ENCODE measurements around the gene ALG2. TPM values are rescaled to one million over a fixed set of nuclear protein-coding genes. Genes with fewer than 3 reads are reported as not detected.

ALG2 gene
- total RNA-seq, 1 experiment from 2014 or later: 30.1 TPM

DNA sequence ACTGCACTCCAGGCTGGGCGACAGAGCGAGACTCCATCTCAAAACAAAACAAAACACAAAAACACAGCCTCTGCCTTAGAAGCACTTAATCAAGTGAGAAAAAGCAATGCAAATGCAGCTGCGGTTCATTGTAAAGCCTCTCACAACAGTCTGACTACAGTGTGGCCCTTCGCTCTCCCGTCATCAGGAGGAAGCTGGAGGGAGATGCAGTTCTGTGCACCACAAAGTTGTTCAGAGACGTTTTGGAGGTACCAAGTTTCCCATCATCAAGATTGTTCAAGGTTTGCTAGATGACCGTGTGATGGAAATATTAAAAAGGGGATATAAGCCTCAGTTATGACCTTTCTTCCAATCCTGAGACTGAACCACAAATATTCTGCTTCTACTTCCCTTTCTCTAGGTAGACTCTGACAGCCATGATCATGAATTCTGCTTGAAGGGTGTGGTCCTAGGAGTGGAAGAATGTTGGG is 41.2 kb upstream of the ALG2 start:
- BruUV-seq (replicated peaks): no TSS peak
- POLR2A ChIA-PET (ENCODE audit: low non-redundant PET): no interaction called here
- no peak for DNase-seq (ENCODE audit: low spot score)
- H3K27me3 ChIP-seq (replicated peaks; ENCODE audit: insufficient read depth, low read depth, low read length, poor library complexity): no peaks in the 10 kb centered on the region
- no peak overlapping the region for H3K27ac ChIP-seq (ENCODE audit: low read depth, low read length, poor library complexity, severe bottlenecking)
- intact Hi-C loops (cut with micrococcal nuclease; ENCODE audit: unreplicated experiment): loop anchor here (10.0 kb wide), 4 partner anchors 78 to 1062 kb away; no protein-coding TSS in a partner anchor
- no peak overlapping the region for H3K4me3 ChIP-seq (ENCODE audit: low read depth, low read length, poor library complexity, severe bottlenecking)
- TF ChIP-seq EZH2 (IDR thresholded peaks at IDR 0.05; ENCODE audit: borderline replicate concordance, low read depth, low read length, poor library complexity, severe bottlenecking): no peak
- TF ChIP-seq, protein P1, sequence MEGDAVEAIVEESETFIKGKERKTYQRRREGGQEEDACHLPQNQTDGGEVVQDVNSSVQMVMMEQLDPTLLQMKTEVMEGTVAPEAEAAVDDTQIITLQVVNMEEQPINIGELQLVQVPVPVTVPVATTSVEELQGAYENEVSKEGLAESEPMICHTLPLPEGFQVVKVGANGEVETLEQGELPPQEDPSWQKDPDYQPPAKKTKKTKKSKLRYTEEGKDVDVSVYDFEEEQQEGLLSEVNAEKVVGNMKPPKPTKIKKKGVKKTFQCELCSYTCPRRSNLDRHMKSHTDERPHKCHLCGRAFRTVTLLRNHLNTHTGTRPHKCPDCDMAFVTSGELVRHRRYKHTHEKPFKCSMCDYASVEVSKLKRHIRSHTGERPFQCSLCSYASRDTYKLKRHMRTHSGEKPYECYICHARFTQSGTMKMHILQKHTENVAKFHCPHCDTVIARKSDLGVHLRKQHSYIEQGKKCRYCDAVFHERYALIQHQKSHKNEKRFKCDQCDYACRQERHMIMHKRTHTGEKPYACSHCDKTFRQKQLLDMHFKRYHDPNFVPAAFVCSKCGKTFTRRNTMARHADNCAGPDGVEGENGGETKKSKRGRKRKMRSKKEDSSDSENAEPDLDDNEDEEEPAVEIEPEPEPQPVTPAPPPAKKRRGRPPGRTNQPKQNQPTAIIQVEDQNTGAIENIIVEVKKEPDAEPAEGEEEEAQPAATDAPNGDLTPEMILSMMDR (conservative IDR thresholded peaks at IDR 0.05; ENCODE audit: low read depth, low read length): no peak
- CTCF ChIA-PET: no interaction called here
- peaks cover 14% of the 10 kb centered on the region for H3K4me1 ChIP-seq (ENCODE audit: insufficient read depth, low read length, poor library complexity, severe bottlenecking)
- H3K9me3 ChIP-seq (ENCODE audit: low read depth, low read length, poor library complexity, severe bottlenecking): no peaks in the 10 kb centered on the region
- no peaks in the 10 kb centered on the region for H3K36me3 ChIP-seq (ENCODE audit: insufficient read depth, low read length, poor library complexity, severe bottlenecking)

DNA sequence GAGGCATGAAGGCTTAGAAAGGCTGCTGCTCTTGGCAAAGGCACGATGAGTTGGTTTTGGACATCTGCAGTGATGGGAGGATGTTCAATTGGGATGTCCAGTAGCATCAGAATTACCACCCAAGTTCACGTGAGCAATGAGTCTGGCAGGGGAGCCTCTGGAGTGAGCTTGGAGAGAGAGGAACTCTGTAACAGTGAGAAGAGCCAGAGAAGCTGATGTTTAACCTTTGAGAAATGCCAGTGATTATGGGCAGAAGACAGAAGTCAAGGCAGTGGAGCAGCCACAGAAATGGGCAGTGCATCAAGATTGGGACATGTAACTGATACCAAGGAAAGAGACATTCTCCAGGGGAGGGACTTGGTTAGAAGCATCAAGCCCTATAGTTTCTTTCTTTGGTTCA is 40.2 kb upstream of the ALG2 start:
- Histone ChIP-seq H3K36me3 (ENCODE audit: insufficient read depth, low read length, poor library complexity, severe bottlenecking) (no peaks in the 10 kb centered on the region), H3K9me3 (ENCODE audit: low read depth, low read length, poor library complexity, severe bottlenecking) (no peaks in the 10 kb centered on the region), H3K27me3 (replicated peaks; ENCODE audit: insufficient read depth, low read depth, low read length, poor library complexity) (no peaks in the 10 kb centered on the region), H3K27ac (ENCODE audit: low read depth, low read length, poor library complexity, severe bottlenecking) (no peak overlapping the region), H3K4me3 (ENCODE audit: low read depth, low read length, poor library complexity, severe bottlenecking) (no peak overlapping the region), H3K4me1 (ENCODE audit: insufficient read depth, low read length, poor library complexity, severe bottlenecking) (peaks cover 13% of the 10 kb centered on the region)
- POLR2A ChIA-PET (ENCODE audit: low non-redundant PET): no interaction called here
- CTCF ChIA-PET: no interaction called here
- TF ChIP-seq, protein P1 (conservative IDR thresholded peaks at IDR 0.05; ENCODE audit: low read depth, low read length): no peak
- no peak for TF ChIP-seq EZH2 (IDR thresholded peaks at IDR 0.05; ENCODE audit: borderline replicate concordance, low read depth, low read length, poor library complexity, severe bottlenecking)
- BruUV-seq (replicated peaks): no TSS peak
- DNase-seq (ENCODE audit: low spot score): no peak
- intact Hi-C loops (cut with micrococcal nuclease; ENCODE audit: unreplicated experiment): loop anchor here (10.0 kb wide), 4 partner anchors 77 to 1063 kb away; no protein-coding TSS in a partner anchor

DNA sequence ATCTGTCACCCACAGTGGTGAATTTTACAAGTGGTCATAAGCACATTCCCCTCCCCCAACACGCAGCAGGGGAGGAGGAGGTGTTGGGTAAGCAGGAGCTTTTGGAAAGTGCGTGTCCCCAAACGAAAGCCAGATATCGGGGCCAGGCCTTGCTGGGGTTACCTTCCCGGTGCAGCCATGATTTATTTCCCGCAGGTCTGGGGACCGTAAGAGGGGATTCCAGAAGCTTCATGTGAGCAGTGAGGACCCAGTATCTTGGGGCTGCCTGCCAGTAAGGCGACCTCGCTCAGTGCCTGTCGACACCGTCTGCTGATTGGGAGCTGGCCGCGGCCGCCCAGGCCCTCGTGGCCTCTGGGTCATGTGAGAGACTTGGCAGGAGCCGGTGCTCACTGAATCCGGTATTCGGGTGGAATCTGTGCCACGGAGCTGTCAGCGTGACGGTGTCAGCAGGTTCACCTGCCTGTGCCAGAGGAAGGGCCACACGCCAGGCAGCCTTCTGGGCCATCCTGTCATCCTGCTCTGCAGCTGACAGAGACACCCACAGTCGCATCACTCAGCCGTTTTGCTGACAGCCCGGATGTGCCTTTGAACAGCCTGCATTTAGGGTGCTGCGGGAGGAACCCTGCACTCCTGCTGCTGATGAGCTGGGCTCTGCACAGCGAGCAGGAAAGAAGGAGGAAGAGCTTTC is 37.6 kb upstream of the ALG2 start:
- Histone ChIP-seq H3K27ac (ENCODE audit: low read depth, low read length, poor library complexity, severe bottlenecking) (no peak overlapping the region), H3K4me3 (ENCODE audit: low read depth, low read length, poor library complexity, severe bottlenecking) (no peak overlapping the region), H3K36me3 (ENCODE audit: insufficient read depth, low read length, poor library complexity, severe bottlenecking) (no peaks in the 10 kb centered on the region), H3K4me1 (ENCODE audit: insufficient read depth, low read length, poor library complexity, severe bottlenecking) (no peaks in the 10 kb centered on the region), H3K9me3 (ENCODE audit: low read depth, low read length, poor library complexity, severe bottlenecking) (no peaks in the 10 kb centered on the region), H3K27me3 (replicated peaks; ENCODE audit: insufficient read depth, low read depth, low read length, poor library complexity) (no peaks in the 10 kb centered on the region)
- no TSS peak for BruUV-seq (replicated peaks)
- intact Hi-C loops (cut with micrococcal nuclease; ENCODE audit: unreplicated experiment): no loop called here
- POLR2A ChIA-PET (ENCODE audit: low non-redundant PET): no interaction called here
- no peak for DNase-seq (ENCODE audit: low spot score)
- CTCF ChIA-PET: no interaction called here
- TF ChIP-seq EZH2 (IDR thresholded peaks at IDR 0.05; ENCODE audit: borderline replicate concordance, low read depth, low read length, poor library complexity, severe bottlenecking): no peak
- TF ChIP-seq, protein P1 (conservative IDR thresholded peaks at IDR 0.05; ENCODE audit: low read depth, low read length): no peak
